Hepatocyte (in vitro differentiated cells): ENCODE data around the gene MRPL9. TPM values are rescaled to one million over a fixed set of nuclear protein-coding genes. Genes with fewer than 3 reads are reported as not detected.
"Not testable (repeated sequence)": the region's sequence is repeated elsewhere in the genome, so short reads cannot be mapped to it uniquely, and the experiment has no call there.

ENCODE experiments used
- DNase-seq: peaks from one replicate; pipeline ENCODE4 v3.0.0-alpha.2; 2016; ENCODE audit warnings: low spot score
- H2AFZ ChIP-seq: fragments of 200-600 bp; sonication (generic); 2 replicates; pipeline ENCODE4 v1.6.0; 2016; ENCODE audit warnings: antibody characterized with exemption, mild to moderate bottlenecking
- H3K27ac ChIP-seq: fragments of 200-600 bp; sonication (generic); 2 replicates; pipeline ENCODE4 v1.5.1; 2016; ENCODE audit warnings: mild to moderate bottlenecking
- H3K27me3 ChIP-seq: fragments of 200-600 bp; sonication (generic); 2 replicates; pipeline ENCODE4 v1.6.1; 2016
- H3K36me3 ChIP-seq: fragments of 200-600 bp; sonication (generic); replicated peaks from 2 replicates; pipeline ENCODE4 v1.5.1; 2016; ENCODE audit warnings: low read depth; ENCODE audit not compliant: insufficient read depth
- H3K4me1 ChIP-seq: fragments of 200-600 bp; sonication (generic); 2 replicates; pipeline ENCODE4 v1.5.1; 2016; ENCODE audit warnings: mild to moderate bottlenecking, moderate library complexity; ENCODE audit not compliant: insufficient read depth
- H3K4me2 ChIP-seq: fragments of 200-600 bp; sonication (generic); 2 replicates; pipeline ENCODE4 v1.6.0; 2016
- H3K4me3 ChIP-seq: fragments of 200-600 bp; sonication (generic); 2 replicates; pipeline ENCODE4 v1.5.1; 2016; ENCODE audit warnings: mild to moderate bottlenecking
- H3K79me2 ChIP-seq: fragments of 200-600 bp; sonication (generic); 2 replicates; pipeline ENCODE4 v1.6.0; 2017; ENCODE audit warnings: mild to moderate bottlenecking
- H3K9me2 ChIP-seq: fragments of 200-600 bp; sonication (generic); replicated peaks from 2 replicates; pipeline ENCODE4 v1.6.0; 2017; ENCODE audit warnings: mild to moderate bottlenecking; ENCODE audit not compliant: insufficient read depth
- H3K9me3 ChIP-seq: fragments of 200-600 bp; sonication (generic); 2 replicates; pipeline ENCODE4 v1.5.1; 2016; ENCODE audit warnings: low read depth, mild to moderate bottlenecking
- H4K20me1 ChIP-seq: fragments of 200-600 bp; sonication (generic); 2 replicates; pipeline ENCODE4 v1.6.0; 2016; ENCODE audit warnings: mild to moderate bottlenecking; ENCODE audit not compliant: insufficient read depth, poor library complexity, severe bottlenecking
- EZH2 ChIP-seq: fragments of 200-600 bp; sonication (generic); IDR thresholded peaks from 2 replicates; pipeline ENCODE4 v1.6.1; 2016; ENCODE audit warnings: antibody characterized with exemption, mild to moderate bottlenecking, borderline replicate concordance
- EZH2phosphoT487 ChIP-seq: fragments of 200-600 bp; sonication (generic); IDR thresholded peaks from one replicate; pipeline ENCODE4 v1.6.1; 2018; ENCODE audit warnings: antibody characterized with exemption, mild to moderate bottlenecking, low read depth, moderate library complexity; ENCODE audit not compliant: unreplicated experiment, severe bottlenecking
- WGBS: methylation state at CpG from one replicate; pipeline ENCODE4 v1.1.6; 2016; ENCODE audit warnings: low lambda C conversion rate; ENCODE audit errors: missing lambda C conversion rate; 5-methylcytosine and 5-hydroxymethylcytosine counted together
- polyA plus RNA-seq: library from polyadenylated mRNA; unstranded; fragments of >200 nt; fragmentation: Nextera tagmentation; extraction: Ambion mirVana; gene quantifications from 2 replicates; pipeline ENCODE4 v1.2.1, GENCODE V29; 2016
- total RNA-seq: library from RNA; depleted of rRNA; stranded (reverse); fragments of >200 nt; gene quantifications from 2 replicates; pipeline ENCODE4 v1.2.3, GENCODE V29; 2014
- TF ChIP-seq, protein P1 (sequence below): fragments of 200-600 bp; sonication (generic); IDR thresholded peaks from 2 replicates; pipeline ENCODE4 v1.5.1; 2016; ENCODE audit warnings: antibody characterized with exemption, mild to moderate bottlenecking; ENCODE audit not compliant: poor library complexity

MRPL9 gene
- total and polyA plus RNA-seq, 2 experiments from 2014 or later, result 50.3 to 72.5 TPM

DNA sequence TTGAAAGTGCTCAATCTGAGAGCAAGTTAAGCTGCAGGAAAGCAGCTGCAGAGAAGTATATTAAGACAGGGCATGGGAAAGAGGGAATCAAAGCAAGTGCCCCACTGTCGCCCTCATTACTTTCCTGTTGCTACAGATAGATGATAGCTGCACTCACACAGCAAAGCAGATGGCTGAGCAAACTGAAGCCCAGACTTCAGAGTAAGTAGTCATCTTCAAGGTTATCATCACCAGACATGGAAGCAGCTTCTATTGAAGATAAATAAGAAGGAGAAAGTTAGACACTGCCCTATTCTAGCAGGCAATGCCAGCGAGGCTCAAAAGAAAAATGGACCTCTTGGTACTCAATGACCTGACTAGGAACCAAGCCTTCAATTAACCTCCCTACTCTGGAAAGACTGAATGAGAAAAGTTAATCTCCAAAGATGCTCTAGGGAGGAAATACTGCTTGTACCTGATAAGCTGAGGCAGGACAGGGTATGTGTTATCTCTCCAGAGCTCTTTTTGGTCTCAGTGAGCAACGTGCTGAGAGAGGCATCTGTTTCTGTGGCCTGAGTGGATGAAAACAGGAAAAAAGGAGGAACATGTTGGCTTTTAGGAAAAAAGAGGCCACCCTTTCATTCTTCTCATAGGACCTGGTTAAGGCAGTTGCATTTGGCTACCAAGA lies 11.1 kb upstream of the MRPL9 start:
- 55% methylated on average over 3 of the region's 3 CpGs for WGBS
- TF ChIP-seq EZH2phosphoT487 (no peak), EZH2 (no peak)
- TF ChIP-seq, protein P1, sequence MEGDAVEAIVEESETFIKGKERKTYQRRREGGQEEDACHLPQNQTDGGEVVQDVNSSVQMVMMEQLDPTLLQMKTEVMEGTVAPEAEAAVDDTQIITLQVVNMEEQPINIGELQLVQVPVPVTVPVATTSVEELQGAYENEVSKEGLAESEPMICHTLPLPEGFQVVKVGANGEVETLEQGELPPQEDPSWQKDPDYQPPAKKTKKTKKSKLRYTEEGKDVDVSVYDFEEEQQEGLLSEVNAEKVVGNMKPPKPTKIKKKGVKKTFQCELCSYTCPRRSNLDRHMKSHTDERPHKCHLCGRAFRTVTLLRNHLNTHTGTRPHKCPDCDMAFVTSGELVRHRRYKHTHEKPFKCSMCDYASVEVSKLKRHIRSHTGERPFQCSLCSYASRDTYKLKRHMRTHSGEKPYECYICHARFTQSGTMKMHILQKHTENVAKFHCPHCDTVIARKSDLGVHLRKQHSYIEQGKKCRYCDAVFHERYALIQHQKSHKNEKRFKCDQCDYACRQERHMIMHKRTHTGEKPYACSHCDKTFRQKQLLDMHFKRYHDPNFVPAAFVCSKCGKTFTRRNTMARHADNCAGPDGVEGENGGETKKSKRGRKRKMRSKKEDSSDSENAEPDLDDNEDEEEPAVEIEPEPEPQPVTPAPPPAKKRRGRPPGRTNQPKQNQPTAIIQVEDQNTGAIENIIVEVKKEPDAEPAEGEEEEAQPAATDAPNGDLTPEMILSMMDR, result no peak
- H3K27ac ChIP-seq, result no peak overlapping the region
- no peaks in the 10 kb centered on the region for H3K4me1 ChIP-seq
- H3K4me2 ChIP-seq, result no peak overlapping the region
- no peak for DNase-seq
- H3K9me2 ChIP-seq, result no peaks in the 10 kb centered on the region
- no peaks in the 10 kb centered on the region for H3K79me2 ChIP-seq
- no peaks in the 10 kb centered on the region for H3K9me3 ChIP-seq
- no peaks in the 10 kb centered on the region for H4K20me1 ChIP-seq
- no peaks in the 10 kb centered on the region for H3K36me3 ChIP-seq
- H3K4me3 ChIP-seq, result no peak overlapping the region
- no peaks in the 10 kb centered on the region for H3K27me3 ChIP-seq
- H2AFZ ChIP-seq, result no peak overlapping the region

DNA sequence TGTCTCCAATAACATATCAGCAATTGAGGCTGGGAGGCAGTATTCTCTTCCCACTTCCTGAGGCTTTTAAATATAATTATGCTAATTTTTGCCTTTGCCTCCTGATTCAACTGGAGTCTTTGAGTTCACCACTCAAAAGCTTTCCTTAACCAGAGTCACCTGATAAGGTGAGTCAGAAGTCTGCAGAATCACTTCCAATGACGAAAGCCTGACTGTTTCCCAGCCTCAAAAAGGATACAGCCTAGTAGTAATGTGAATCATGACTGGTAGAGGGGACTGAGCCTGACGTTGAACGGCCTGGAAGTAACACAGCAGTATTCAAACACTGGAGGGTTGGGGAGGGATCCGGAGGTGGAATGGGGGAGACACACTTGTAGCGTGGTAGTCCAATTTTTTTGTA lies 10.4 kb upstream of the MRPL9 start:
- no peaks in the 10 kb centered on the region for H3K4me1 ChIP-seq
- TF ChIP-seq EZH2phosphoT487, result no peak
- no peak overlapping the region for H3K27ac ChIP-seq
- H3K9me2 ChIP-seq, result no peaks in the 10 kb centered on the region
- no peaks in the 10 kb centered on the region for H3K9me3 ChIP-seq
- no peak for DNase-seq
- no peaks in the 10 kb centered on the region for H3K36me3 ChIP-seq
- H3K4me3 ChIP-seq, result no peak overlapping the region
- no peak overlapping the region for H2AFZ ChIP-seq
- 78% methylated on average over 5 of the region's 5 CpGs for WGBS
- no peaks in the 10 kb centered on the region for H3K79me2 ChIP-seq
- no peaks in the 10 kb centered on the region for H4K20me1 ChIP-seq
- no peak overlapping the region for H3K4me2 ChIP-seq
- no peaks in the 10 kb centered on the region for H3K27me3 ChIP-seq

DNA sequence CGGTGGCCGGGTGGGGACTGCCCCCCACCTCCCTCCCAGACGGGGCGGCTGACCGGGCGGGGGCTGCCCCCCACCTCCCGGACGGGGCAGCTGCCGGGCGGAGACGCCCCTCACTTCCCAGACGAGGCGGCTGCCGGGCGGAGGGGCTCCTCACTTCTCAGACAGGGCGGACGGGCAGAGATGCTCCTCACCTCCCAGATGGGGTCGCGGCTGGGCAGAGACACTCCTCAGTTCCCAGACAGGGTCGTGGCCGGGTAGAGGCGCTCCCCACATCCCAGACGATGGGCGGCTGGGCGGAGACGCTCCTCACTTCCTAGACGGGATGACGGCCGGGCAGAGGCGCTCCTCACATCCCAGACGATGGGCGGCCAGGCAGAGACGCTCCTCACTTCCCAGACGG lies 6.0 kb upstream of the MRPL9 start:
- not testable (repeated sequence) for H3K9me2 ChIP-seq, H3K27ac ChIP-seq, H4K20me1 ChIP-seq, H3K27me3 ChIP-seq, H3K9me3 ChIP-seq, H2AFZ ChIP-seq, DNase-seq, H3K4me2 ChIP-seq, H3K36me3 ChIP-seq, H3K4me3 ChIP-seq, H3K4me1 ChIP-seq, H3K79me2 ChIP-seq
- 99% methylated on average over 12 of the region's 34 CpGs for WGBS

DNA sequence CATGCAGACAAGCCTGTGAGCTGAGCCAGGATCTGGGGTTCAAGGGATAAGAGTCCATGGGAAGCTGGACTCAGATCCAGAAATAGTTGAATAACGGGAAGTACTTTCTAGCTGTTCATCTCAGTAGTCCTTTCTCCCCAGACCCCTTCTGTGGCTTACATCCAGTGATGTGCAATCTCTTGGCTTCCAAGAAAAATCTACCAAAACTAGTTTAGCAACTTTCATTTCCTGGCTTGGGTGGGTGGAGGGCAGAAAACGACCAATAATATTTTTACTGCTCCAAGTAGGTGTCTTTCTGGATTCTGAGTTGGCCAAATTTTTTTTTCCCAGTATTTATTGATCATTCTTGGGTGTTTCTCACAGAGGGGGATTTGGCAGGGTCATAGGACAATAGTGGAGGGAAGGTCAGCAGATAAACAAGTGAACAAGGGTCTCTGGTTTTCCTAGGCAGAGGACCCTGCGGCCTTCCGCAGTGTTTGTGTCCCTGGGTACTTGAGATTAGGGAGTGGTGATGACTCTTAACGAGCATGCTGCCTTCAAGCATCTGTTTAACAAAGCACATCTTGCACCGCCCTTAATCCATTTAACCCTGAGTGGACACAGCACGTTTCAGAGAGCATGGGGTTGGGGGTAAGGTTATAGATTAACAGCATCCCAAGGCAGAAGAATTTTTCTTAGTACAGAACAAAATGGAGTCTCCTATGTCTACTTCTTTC lies 5.2 kb upstream of the MRPL9 start:
- peak; percentile 18 for DNase-seq
- H3K9me3 ChIP-seq, H3K4me1 ChIP-seq, H3K36me3 ChIP-seq, H3K4me2 ChIP-seq, H3K4me3 ChIP-seq, H4K20me1 ChIP-seq, H3K79me2 ChIP-seq, H2AFZ ChIP-seq, H3K9me2 ChIP-seq, H3K27me3 ChIP-seq: not testable (repeated sequence)
- WGBS, result 31% methylated on average over 2 of the region's 7 CpGs
- peak overlapping the region; percentile 48 for H3K27ac ChIP-seq

DNA sequence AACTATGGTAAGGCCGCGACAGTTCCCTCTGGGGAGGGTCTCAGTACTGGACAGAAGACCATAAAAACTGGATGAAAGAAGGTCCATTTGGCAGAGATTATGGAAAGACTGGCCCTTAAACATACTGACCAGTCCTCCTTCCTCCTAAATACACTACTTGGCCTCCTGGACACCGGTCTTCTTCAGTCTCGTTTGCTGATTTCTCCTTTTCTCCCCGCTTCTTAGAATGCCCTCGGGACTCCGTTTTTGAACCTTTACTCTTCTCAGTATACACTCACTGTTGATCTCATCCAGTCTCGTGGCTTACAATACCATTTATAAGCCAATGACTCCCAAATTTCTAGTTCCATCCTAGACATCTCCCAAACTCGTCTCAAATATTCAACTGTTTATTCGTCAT lies 694 bp upstream of the MRPL9 start:
- TF ChIP-seq EZH2 (no peak), EZH2phosphoT487 (no peak)
- TF ChIP-seq, protein P1, result no peak
- Histone ChIP-seq H4K20me1 (no peaks in the 10 kb centered on the region), H3K27ac (peak overlapping the region; percentile 94), H3K4me2 (peak overlapping the region; percentile 94), H3K36me3 (no peaks in the 10 kb centered on the region), H3K9me3 (no peaks in the 10 kb centered on the region), H3K27me3 (no peaks in the 10 kb centered on the region), H2AFZ (peak overlapping the region; percentile 95), H3K4me3 (peak overlapping the region; percentile 94), H3K79me2 (peaks cover 14% of the 10 kb centered on the region), H3K9me2 (no peaks in the 10 kb centered on the region), H3K4me1 (peaks cover 5% of the 10 kb centered on the region)
- DNase-seq, result no peak
- 80% methylated on average over 10 of the region's 10 CpGs for WGBS
